ENCODE data around the gene ZNF444.

Gene ZNF444

DNA sequence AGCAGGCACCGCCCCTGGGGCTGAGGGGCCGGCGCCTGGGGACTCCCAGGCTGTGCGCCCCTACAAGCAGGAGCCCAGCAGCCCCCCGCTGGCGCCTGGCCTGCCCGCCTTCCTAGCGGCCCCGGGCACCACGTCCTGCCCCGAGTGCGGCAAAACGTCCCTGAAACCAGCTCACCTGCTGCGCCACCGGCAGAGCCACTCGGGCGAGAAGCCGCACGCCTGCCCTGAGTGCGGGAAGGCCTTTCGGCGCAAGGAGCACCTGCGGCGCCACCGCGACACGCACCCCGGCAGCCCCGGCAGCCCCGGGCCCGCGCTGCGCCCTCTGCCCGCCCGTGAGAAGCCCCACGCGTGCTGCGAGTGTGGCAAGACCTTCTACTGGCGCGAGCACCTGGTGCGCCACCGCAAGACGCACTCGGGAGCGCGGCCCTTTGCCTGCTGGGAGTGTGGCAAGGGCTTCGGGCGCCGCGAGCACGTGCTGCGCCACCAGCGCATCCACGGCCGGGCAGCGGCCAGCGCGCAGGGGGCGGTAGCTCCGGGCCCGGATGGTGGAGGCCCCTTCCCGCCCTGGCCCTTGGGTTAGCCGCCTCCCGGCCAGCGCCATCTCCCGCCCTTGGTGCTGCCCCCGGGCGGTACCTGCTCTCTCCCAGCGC, 18.7 kb downstream of the ZNF444 start:
- H3K4me3 ChIP-seq (ENCODE audit: low read depth, low read length): no peak overlapping the region
- TF ChIP-seq, protein P1, sequence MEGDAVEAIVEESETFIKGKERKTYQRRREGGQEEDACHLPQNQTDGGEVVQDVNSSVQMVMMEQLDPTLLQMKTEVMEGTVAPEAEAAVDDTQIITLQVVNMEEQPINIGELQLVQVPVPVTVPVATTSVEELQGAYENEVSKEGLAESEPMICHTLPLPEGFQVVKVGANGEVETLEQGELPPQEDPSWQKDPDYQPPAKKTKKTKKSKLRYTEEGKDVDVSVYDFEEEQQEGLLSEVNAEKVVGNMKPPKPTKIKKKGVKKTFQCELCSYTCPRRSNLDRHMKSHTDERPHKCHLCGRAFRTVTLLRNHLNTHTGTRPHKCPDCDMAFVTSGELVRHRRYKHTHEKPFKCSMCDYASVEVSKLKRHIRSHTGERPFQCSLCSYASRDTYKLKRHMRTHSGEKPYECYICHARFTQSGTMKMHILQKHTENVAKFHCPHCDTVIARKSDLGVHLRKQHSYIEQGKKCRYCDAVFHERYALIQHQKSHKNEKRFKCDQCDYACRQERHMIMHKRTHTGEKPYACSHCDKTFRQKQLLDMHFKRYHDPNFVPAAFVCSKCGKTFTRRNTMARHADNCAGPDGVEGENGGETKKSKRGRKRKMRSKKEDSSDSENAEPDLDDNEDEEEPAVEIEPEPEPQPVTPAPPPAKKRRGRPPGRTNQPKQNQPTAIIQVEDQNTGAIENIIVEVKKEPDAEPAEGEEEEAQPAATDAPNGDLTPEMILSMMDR (IDR thresholded peaks at IDR 0.05; ENCODE audit: control insufficient read depth, extremely low read depth, insufficient read depth): no peak

DNA sequence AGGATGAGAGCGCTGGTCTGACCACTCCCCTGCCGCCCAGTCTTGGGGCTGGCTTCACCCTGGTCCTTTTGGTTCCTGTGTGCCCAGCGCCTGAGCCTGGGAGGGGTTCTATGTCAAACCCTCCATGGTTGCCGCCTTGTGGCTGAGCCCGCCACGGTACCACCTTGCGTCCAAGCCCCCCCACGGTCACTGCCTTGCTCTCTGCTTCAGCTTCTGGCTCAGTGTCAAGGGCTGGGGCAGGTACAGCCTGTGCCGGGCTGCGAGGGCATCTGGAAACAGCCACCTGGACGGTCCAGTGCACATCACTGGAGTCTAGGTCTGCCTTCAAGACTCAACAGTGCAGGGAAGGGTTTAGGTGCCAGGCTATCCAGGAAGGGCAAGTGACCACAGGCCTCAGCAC, 20.4 kb downstream of the ZNF444 start:
- TF ChIP-seq, protein P1 (IDR thresholded peaks at IDR 0.05; ENCODE audit: control insufficient read depth, extremely low read depth, insufficient read depth): no peak
- no peak for DNase-seq (ENCODE audit: low read depth)
- no peak overlapping the region for H3K4me3 ChIP-seq (ENCODE audit: low read depth, low read length)

More for the DNA sequence above, 18.7 kb downstream of the ZNF444 start:
- no peak for DNase-seq (ENCODE audit: low read depth)

DNA sequence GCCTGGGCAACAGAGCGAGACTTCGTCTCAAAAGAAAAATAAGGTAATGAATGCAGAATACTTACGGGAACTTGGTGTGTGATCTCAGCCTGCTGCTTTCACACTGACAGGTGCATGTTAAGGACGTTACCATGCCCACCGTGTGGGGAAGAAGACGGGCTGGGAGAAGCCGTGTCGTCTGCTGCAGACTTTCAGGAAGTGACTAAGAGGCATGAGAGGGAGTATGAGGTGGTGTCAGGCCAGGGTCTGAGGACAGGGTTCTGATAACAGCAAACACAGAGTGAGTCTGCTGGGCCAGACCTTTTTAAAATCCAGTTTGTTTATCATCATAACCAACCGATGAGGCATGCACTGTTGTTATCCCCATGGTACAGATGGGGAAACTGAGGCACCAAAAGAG, 21.2 kb downstream of the ZNF444 start:
- no peak for DNase-seq (ENCODE audit: low read depth)
- TF ChIP-seq, protein P1 (IDR thresholded peaks at IDR 0.05; ENCODE audit: control insufficient read depth, extremely low read depth, insufficient read depth): no peak
- H3K4me3 ChIP-seq (ENCODE audit: low read depth, low read length): no peak overlapping the region

DNA sequence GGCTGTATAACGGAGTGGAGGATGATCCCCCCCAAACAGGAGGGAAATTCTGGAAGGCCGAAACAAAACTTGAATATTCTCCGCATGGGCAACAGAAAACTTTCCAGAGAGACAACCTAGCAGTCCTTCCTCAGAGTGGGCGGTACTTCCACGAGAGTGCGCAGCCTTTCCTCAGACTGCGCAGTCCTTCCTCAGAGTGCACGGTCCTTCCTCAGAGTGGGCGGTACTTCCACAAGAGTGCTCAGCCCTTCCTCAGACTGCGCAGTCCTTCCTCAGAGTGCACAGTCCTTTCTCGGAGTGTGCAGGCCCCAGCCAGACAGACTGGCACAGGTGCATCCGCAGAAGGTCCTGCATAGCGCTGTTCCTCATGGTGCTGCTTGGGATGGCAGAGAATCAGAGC, 22.0 kb downstream of the ZNF444 start:
- DNase-seq (ENCODE audit: low read depth): no peak
- H3K4me3 ChIP-seq (ENCODE audit: low read depth, low read length): no peak overlapping the region
- TF ChIP-seq, protein P1 (IDR thresholded peaks at IDR 0.05; ENCODE audit: control insufficient read depth, extremely low read depth, insufficient read depth): no peak

DNA sequence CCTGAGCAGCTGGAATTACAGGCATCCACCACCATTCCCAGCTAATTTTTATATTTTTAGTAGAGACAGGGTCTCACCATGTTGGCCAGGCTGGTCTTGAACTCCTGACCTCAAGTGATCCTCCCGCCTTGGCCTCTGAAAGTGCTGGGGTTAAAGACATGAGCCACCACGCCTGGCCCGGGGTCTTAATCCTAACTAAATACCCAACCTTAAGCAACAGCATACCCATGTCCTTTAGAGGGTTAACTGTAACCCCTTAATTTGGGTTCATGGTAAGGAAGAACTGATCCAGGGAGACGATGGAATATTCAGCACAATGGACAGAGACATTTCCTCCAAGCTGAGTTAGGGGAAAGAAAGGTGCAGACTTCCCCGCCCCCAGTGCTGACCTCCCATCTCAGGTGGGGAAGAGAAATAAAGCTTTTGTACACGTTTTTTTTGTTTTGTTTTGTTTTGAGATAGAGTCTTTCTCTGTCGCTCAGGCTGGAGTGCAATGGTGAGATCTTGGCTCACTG, 26.0 kb downstream of the ZNF444 start:
- H3K4me3 ChIP-seq (ENCODE audit: low read depth, low read length): no peak overlapping the region
- no peak for DNase-seq (ENCODE audit: low read depth)
- TF ChIP-seq, protein P1 (IDR thresholded peaks at IDR 0.05; ENCODE audit: control insufficient read depth, extremely low read depth, insufficient read depth): no peak

DNA sequence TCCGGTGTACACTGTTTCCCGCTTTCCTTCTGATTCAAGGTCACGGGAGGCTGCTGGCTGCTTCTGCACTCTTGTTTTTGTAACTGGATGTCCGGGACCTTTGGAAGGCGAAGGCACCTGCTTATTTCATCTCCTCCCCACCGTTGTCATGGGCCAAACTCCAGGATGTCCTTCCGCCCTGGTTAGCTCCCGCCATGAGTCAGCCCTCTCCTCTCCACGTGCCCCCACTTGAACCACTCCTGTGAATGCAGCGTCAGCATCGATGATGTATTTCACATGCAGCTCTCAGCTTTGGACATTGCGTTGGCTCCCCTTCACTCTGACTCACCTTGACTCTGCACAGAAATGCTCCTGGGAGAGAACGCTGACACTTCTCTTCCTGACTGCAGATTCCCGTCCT, 29.2 kb downstream of the ZNF444 start:
- no peak for DNase-seq (ENCODE audit: low read depth)
- TF ChIP-seq, protein P1 (IDR thresholded peaks at IDR 0.05; ENCODE audit: control insufficient read depth, extremely low read depth, insufficient read depth): no peak
- H3K4me3 ChIP-seq (ENCODE audit: low read depth, low read length): no peak overlapping the region

DNA sequence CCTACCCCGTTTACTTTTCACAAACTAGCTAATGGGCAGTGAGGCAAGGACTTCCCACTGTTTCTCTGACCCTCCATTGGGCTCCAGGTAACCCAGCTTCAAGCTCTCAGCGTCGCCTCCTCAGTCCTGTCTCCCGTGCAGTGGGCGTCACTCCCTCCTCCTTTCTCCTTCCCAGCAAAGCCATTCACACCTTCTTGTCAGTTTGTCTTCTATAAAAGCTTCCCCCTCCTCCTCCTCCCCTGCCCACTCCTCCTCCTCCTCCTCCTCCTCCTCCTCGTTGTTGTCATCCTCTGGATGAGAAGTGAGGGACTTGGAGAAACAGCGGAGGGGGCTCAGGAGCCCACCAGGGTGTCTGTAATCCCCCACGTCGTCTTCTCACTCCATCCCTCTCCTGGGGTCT, 33.0 kb downstream of the ZNF444 start:
- TF ChIP-seq, protein P1 (IDR thresholded peaks at IDR 0.05; ENCODE audit: control insufficient read depth, extremely low read depth, insufficient read depth): no peak
- no peak for DNase-seq (ENCODE audit: low read depth)
- no peak overlapping the region for H3K4me3 ChIP-seq (ENCODE audit: low read depth, low read length)
